ENCODE measurements around the gene C19orf18. TPM values are rescaled to one million over a fixed set of nuclear protein-coding genes. Genes with fewer than 3 reads are reported as not detected.

The C19orf18 gene
- total RNA-seq, 1 donor from 2014 or later, result 0.26 TPM

DNA sequence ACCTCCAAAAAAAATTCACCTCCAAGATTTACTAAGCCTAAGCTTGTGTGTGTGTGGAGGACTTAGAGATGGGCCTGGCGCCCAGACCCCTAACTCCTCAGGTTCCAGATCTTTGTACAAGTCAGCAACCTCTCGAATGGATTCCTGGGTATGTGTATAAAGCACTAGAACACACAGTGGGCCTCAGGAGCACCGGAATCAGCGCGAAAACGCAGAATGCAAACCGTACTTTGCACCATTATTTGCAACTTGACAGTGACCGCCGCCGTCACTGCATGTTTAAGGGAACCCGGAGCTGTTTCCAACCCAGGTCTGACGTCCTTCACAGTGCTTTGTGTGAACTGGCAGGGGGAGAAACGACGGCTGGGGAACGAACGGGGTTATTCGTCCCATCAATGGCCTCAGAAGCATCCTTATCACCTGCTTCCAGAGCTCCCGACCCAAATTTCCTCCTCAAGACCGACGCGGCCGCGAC lies 27.6 kb upstream of the C19orf18 start:
- peaks cover 25% of the 10 kb centered on the region for H3K36me3 ChIP-seq (ENCODE audit: control insufficient read depth, insufficient read depth, low read length)
- DNase-seq (ENCODE audit: low read depth) (no peak), FAIRE-seq (no peak)
- H3K27me3 ChIP-seq (ENCODE audit: control insufficient read depth, insufficient read depth, low read length), result no peaks in the 10 kb centered on the region
- no peak for TF ChIP-seq CTCF (IDR thresholded peaks at IDR 0.05; ENCODE audit: insufficient read depth, low read length, severe bottlenecking)
- peak overlapping the region; percentile 77 for H3K4me3 ChIP-seq (ENCODE audit: low read depth, low read length)

DNA sequence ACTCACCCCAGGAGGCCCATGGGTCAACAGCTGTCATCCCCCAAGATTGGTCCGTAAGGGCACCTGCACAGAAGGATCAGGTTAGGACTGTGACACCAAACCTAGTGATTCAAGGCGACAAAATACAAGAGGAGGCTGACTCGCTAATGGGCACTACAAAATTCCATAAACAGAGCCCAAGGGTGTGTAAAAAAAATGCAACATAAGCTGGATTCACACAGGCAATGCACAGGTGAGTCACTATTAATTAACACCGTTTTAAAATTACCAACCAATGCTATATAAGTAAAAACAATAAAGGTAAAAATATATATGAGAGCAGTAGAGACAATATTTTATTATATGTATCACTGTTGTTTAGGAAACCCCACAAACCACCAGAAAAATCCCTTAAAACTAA lies 26.3 kb upstream of the C19orf18 start:
- FAIRE-seq (no peak), DNase-seq (ENCODE audit: low read depth) (no peak)
- Histone ChIP-seq H3K27me3 (ENCODE audit: control insufficient read depth, insufficient read depth, low read length) (no peaks in the 10 kb centered on the region), H3K36me3 (ENCODE audit: control insufficient read depth, insufficient read depth, low read length) (peaks cover 24% of the 10 kb centered on the region), H3K4me3 (ENCODE audit: low read depth, low read length) (no peak overlapping the region)
- no peak for TF ChIP-seq CTCF (IDR thresholded peaks at IDR 0.05; ENCODE audit: insufficient read depth, low read length, severe bottlenecking)

- no peak for FAIRE-seq
Observed at GRCh38 chr19:57992841-57993240, 18.5 kb upstream of the C19orf18 start.

DNA sequence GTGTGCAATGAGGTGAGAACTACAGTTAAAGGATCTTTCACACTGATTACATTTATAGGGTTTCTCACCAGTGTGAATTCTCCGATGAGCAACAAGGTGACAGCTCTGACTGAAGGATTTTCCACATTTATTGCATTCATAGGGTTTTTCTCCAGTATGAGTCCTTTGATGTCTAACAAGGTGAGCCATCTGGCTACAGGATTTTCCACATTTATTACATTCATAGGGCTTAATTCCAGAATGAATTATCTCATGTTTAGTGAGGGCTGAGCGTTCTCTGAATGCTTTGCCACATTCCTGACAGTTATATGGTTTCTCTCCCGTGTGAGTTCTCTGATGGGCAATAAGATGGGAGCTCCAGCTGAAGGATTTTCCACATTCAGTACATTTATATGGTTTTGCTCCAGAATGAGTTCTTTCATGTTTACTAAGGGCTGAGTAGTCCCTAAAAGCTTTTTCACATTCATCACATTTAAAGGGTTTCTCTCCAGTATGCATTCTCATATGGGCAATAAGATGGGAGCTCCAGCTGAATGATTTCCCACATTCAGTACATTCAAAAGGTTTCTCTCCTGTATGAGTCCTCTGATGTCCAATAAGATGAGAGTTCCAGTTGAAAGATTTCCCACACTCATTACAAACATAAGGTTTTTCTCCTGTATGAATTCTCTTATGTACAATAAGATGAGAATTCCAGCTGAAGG lies 4.4 kb upstream of the C19orf18 start:
- H3K27me3 ChIP-seq (ENCODE audit: control insufficient read depth, insufficient read depth, low read length), result no peaks in the 10 kb centered on the region
- FAIRE-seq, result no peak
- H3K36me3 ChIP-seq (ENCODE audit: control insufficient read depth, insufficient read depth, low read length), result peaks cover 16% of the 10 kb centered on the region
- no peak overlapping the region for H3K4me3 ChIP-seq (ENCODE audit: low read depth, low read length)
- TF ChIP-seq CTCF (IDR thresholded peaks at IDR 0.05; ENCODE audit: insufficient read depth, low read length, severe bottlenecking), result no peak
- DNase-seq (ENCODE audit: low read depth), result peak; percentile 8

More at GRCh38 chr19:57992841-57993240, 18.5 kb upstream of the C19orf18 start:
- peaks cover 12% of the 10 kb centered on the region for H3K36me3 ChIP-seq (ENCODE audit: control insufficient read depth, insufficient read depth, low read length)
- no peak overlapping the region for H3K4me3 ChIP-seq (ENCODE audit: low read depth, low read length)
- H3K27me3 ChIP-seq (ENCODE audit: control insufficient read depth, insufficient read depth, low read length), result no peaks in the 10 kb centered on the region
- no peak for DNase-seq (ENCODE audit: low read depth)
- TF ChIP-seq CTCF (IDR thresholded peaks at IDR 0.05; ENCODE audit: insufficient read depth, low read length, severe bottlenecking), result no peak

DNA sequence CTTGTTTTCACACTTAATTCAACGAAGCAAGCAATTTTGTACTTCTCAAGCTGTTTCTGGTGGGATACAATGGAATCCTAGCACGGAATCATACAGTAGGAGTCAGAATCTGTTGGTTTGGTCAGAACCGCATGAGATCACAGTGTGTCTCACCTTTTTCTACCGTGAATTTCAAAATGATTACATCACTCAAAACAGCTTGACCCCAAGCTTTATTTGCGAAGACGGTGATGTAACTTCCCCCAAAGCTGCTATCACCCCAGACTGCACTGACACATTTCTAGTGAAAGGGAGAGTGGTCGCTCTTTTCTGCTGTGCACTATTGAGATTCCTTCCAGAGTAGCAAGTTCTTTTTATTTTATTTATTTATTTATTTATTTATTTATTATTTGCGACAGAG lies 9.6 kb downstream of the C19orf18 start:
- TF ChIP-seq CTCF (IDR thresholded peaks at IDR 0.05; ENCODE audit: insufficient read depth, low read length, severe bottlenecking), result no peak
- no peak for DNase-seq (ENCODE audit: low read depth)
- Histone ChIP-seq H3K36me3 (ENCODE audit: control insufficient read depth, insufficient read depth, low read length) (no peaks in the 10 kb centered on the region), H3K4me3 (ENCODE audit: low read depth, low read length) (no peak overlapping the region), H3K27me3 (ENCODE audit: control insufficient read depth, insufficient read depth, low read length) (no peaks in the 10 kb centered on the region)
- FAIRE-seq, result no peak

GRCh38 chr19:57961785-57962184 lies 12.5 kb downstream of the C19orf18 start:
- no peak for DNase-seq (ENCODE audit: low read depth)
- Histone ChIP-seq H3K27me3 (ENCODE audit: control insufficient read depth, insufficient read depth, low read length) (no peaks in the 10 kb centered on the region), H3K36me3 (ENCODE audit: control insufficient read depth, insufficient read depth, low read length) (no peaks in the 10 kb centered on the region), H3K4me3 (ENCODE audit: low read depth, low read length) (no peak overlapping the region)
- no peak for FAIRE-seq
- no peak for TF ChIP-seq CTCF (IDR thresholded peaks at IDR 0.05; ENCODE audit: insufficient read depth, low read length, severe bottlenecking)

All from bronchial epithelial cell (primary cell).